ENCODE data around the gene SULF2. TPM values are rescaled to one million over a fixed set of nuclear protein-coding genes. Genes with fewer than 3 reads are reported as not detected.

SULF2 gene
- total RNA-seq, 4 donors from 2014 or later, result 31.5 to 182 (median 94.4) TPM

- Histone ChIP-seq H3K9me3 (no peaks in the 10 kb centered on the region), H3K27me3 (peaks cover 0 to 12% (median 0%) of the 10 kb centered on the region in 4 donors), H3K36me3 (peaks cover 0 to 39% (median 0%) of the 10 kb centered on the region in 3 donors), H3K4me3 (no peak overlapping the region), H3K4me1 (peaks cover 19 to 65% (median 29%) of the 10 kb centered on the region in 3 donors), H3K27ac (no peak overlapping the region)
- 89 to 91% methylated on average over 5 to 6 of the region's 7 CpGs for WGBS, 2 donors
- no peak for TF ChIP-seq CTCF (IDR thresholded peaks at IDR 0.05)
- intact Hi-C loops (cut with DNase I), result loop anchor here (5.0 to 10.0 kb wide), 2 partner anchors 403 to 835 kb away; no protein-coding TSS in a partner anchor
- DNase-seq, result no peak
Observed at GRCh38 chr20:47782076-47782475, 3.2 kb downstream of the SULF2 start.

GRCh38 chr20:47781632-47782031 is 3.6 kb downstream of the SULF2 start:
- peaks cover 0 to 12% (median 0%) of the 10 kb centered on the region in 4 donors for H3K27me3 ChIP-seq
- peaks cover 0 to 41% (median 0%) of the 10 kb centered on the region in 3 donors for H3K36me3 ChIP-seq
- no peak for TF ChIP-seq POLR2A (IDR thresholded peaks at IDR 0.05)
- TF ChIP-seq CTCF (IDR thresholded peaks at IDR 0.05), result no peak
- no peak for DNase-seq
- H3K9me3 ChIP-seq, result no peaks in the 10 kb centered on the region
- H3K4me1 ChIP-seq, result peaks cover 19 to 65% (median 26%) of the 10 kb centered on the region in 3 donors
- no peak overlapping the region for H3K4me3 ChIP-seq
- WGBS, 2 donors, result 85 to 91% methylated on average over 3 to 4 of the region's 4 CpGs
- intact Hi-C loops (cut with DNase I), result loop anchor here (5.0 to 10.0 kb wide), 2 partner anchors 403 to 836 kb away; no protein-coding TSS in a partner anchor
- no peak overlapping the region for H3K27ac ChIP-seq

- DNase-seq, result no peak
- Histone ChIP-seq H3K27ac (no peak overlapping the region), H3K27me3 (peaks cover 0 to 12% (median 0%) of the 10 kb centered on the region in 4 donors), H3K4me1 (peaks cover 19 to 62% (median 24%) of the 10 kb centered on the region in 3 donors), H3K36me3 (peaks cover 0 to 48% (median 0%) of the 10 kb centered on the region in 3 donors), H3K9me3 (no peaks in the 10 kb centered on the region), H3K4me3 (no peak overlapping the region)
- intact Hi-C loops (cut with DNase I), result loop anchor here (5.0 to 10.0 kb wide), 2 partner anchors 404 to 836 kb away; no protein-coding TSS in a partner anchor
- no peak for TF ChIP-seq POLR2A (IDR thresholded peaks at IDR 0.05)
- TF ChIP-seq CTCF (IDR thresholded peaks at IDR 0.05), result no peak
- WGBS, 2 donors, result 78 to 91% methylated on average over 9 to 10 of the region's 10 CpGs
Observed at GRCh38 chr20:47780720-47781389, 4.4 kb downstream of the SULF2 start.

- Histone ChIP-seq H3K9me3 (no peaks in the 10 kb centered on the region), H3K27ac (no peak overlapping the region), H3K36me3 (peaks cover 0 to 64% (median 0%) of the 10 kb centered on the region in 3 donors), H3K27me3 (no peaks in the 10 kb centered on the region), H3K4me3 (no peak overlapping the region), H3K4me1 (peaks cover 9 to 62% (median 13%) of the 10 kb centered on the region in 3 donors)
- intact Hi-C loops (cut with DNase I), result no loop called here
- DNase-seq, result no peak
- 83 to 86% methylated on average over 17 of the region's 17 CpGs for WGBS, 2 donors
- TF ChIP-seq POLR2A (IDR thresholded peaks at IDR 0.05) (no peak), CTCF (IDR thresholded peaks at IDR 0.05) (no peak)
Observed at GRCh38 chr20:47778398-47779354, 6.6 kb downstream of the SULF2 start.
